ENCODE results near the gene OGT. TPM values are rescaled to one million over a fixed set of nuclear protein-coding genes. Genes with fewer than 3 reads are reported as not detected.

The OGT gene
- total RNA-seq, 1 donor from 2014 or later, result 64.2 TPM

DNA sequence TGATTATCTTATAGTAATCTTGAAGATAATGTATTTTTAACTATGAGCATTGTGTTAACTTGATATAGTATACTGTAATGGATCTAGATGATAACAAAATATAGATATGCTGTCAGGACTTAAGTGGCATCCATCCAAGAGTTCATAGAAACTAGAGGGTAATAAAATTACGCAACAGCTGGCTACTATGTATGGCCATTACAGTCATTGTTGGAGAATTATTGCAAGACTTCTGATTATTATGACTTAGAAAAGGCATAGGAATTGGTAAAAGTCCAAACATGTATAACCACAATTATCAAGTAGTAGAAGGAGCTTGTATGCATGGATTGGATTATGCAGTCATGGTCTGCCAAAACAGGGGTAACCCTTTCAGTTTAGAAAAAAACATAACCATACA, 9.5 kb downstream of the OGT start:
- intact Hi-C loops (cut with DNase I), result no loop called here
- H3K9me3 ChIP-seq, result no peaks in the 10 kb centered on the region
- H3K4me1 ChIP-seq, result peaks cover 0 to 18% of the 10 kb centered on the region in 2 donors
- H3K27me3 ChIP-seq, result no peaks in the 10 kb centered on the region
- H3K4me3 ChIP-seq, result no peak overlapping the region
- TF ChIP-seq, protein P1, sequence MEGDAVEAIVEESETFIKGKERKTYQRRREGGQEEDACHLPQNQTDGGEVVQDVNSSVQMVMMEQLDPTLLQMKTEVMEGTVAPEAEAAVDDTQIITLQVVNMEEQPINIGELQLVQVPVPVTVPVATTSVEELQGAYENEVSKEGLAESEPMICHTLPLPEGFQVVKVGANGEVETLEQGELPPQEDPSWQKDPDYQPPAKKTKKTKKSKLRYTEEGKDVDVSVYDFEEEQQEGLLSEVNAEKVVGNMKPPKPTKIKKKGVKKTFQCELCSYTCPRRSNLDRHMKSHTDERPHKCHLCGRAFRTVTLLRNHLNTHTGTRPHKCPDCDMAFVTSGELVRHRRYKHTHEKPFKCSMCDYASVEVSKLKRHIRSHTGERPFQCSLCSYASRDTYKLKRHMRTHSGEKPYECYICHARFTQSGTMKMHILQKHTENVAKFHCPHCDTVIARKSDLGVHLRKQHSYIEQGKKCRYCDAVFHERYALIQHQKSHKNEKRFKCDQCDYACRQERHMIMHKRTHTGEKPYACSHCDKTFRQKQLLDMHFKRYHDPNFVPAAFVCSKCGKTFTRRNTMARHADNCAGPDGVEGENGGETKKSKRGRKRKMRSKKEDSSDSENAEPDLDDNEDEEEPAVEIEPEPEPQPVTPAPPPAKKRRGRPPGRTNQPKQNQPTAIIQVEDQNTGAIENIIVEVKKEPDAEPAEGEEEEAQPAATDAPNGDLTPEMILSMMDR (IDR thresholded peaks at IDR 0.05), result no peak
- no peak for DNase-seq (ENCODE audit: low spot score in 2 of 2)
- H3K36me3 ChIP-seq, result peaks cover 12 to 13% of the 10 kb centered on the region in 2 donors
- H3K27ac ChIP-seq, result peak overlapping the region; percentile 60 to 74

GRCh38 chrX:71542825-71543224, 9.9 kb downstream of the OGT start:
- no peak for DNase-seq (ENCODE audit: low spot score in 2 of 2)
- Histone ChIP-seq H3K4me1 (peaks cover 0 to 18% of the 10 kb centered on the region in 2 donors), H3K36me3 (peaks cover 13 to 17% of the 10 kb centered on the region in 2 donors), H3K27ac (peak overlapping the region; percentile 60 to 74), H3K9me3 (no peaks in the 10 kb centered on the region), H3K4me3 (no peak overlapping the region), H3K27me3 (no peaks in the 10 kb centered on the region)
- intact Hi-C loops (cut with DNase I), result loop anchor here (1.0 kb wide), 1 partner anchor 11 kb away; no protein-coding TSS in a partner anchor
- TF ChIP-seq, protein P1 (IDR thresholded peaks at IDR 0.05), result no peak

- no peaks in the 10 kb centered on the region for H3K27me3 ChIP-seq
- intact Hi-C loops (cut with DNase I), result loop anchor here (1.0 kb wide), 1 partner anchor 11 kb away; no protein-coding TSS in a partner anchor
- H3K4me1 ChIP-seq, result peaks cover 0 to 18% of the 10 kb centered on the region in 2 donors
- H3K27ac ChIP-seq, result peak overlapping the region; percentile 60 to 74
- no peak for DNase-seq (ENCODE audit: low spot score in 2 of 2)
- H3K4me3 ChIP-seq, result no peak overlapping the region
- H3K36me3 ChIP-seq, result peaks cover 15 to 20% of the 10 kb centered on the region in 2 donors
- TF ChIP-seq, protein P1 (IDR thresholded peaks at IDR 0.05), result no peak
- no peaks in the 10 kb centered on the region for H3K9me3 ChIP-seq
These were observed 10.4 kb downstream of the OGT start for GRCh38 chrX:71543316-71543715.

GRCh38 chrX:71545364-71545763, 12.5 kb downstream of the OGT start:
- no peaks in the 10 kb centered on the region for H3K27me3 ChIP-seq

DNA sequence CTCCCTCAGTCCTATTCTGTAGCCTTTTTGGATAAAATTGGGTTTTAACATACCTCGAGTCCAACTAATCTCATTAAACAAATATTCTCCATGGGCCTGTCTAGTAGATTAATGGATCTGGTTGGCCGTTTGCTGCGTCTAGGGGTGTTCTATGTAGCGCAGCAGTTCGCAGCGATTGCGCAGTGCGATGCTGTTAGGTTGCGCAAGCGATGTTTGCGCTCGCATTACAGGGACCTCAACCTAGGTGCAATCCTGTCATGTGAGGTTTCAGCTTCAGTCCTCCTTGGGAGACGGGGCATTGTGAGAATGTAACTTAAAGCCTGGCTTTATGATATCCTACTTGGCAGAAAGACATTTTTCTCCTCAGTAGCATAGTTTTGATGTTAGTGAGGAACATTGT, 14.0 kb downstream of the OGT start:
- DNase-seq (ENCODE audit: low spot score in 2 of 2), result no peak
- TF ChIP-seq, protein P1 (IDR thresholded peaks at IDR 0.05), result no peak
- intact Hi-C loops (cut with DNase I), result no loop called here
- peaks cover 20 to 21% of the 10 kb centered on the region in 2 donors for H3K36me3 ChIP-seq
- H3K9me3 ChIP-seq, result no peaks in the 10 kb centered on the region
- H3K27me3 ChIP-seq, result no peaks in the 10 kb centered on the region
- H3K4me3 ChIP-seq, result no peak overlapping the region
- no peak overlapping the region for H3K27ac ChIP-seq
- peaks cover 0 to 10% of the 10 kb centered on the region in 2 donors for H3K4me1 ChIP-seq

More at GRCh38 chrX:71545364-71545763, 12.5 kb downstream of the OGT start:
- Histone ChIP-seq H3K4me3 (no peak overlapping the region), H3K4me1 (peaks cover 0 to 14% of the 10 kb centered on the region in 2 donors), H3K36me3 (peaks cover 20% of the 10 kb centered on the region in 2 donors), H3K9me3 (no peaks in the 10 kb centered on the region), H3K27ac (peak overlapping the region in 1 of 2 donors; percentile 32)
- TF ChIP-seq, protein P1 (IDR thresholded peaks at IDR 0.05), result no peak
- intact Hi-C loops (cut with DNase I), result no loop called here
- DNase-seq (ENCODE audit: low spot score in 2 of 2), result no peak

- H3K9me3 ChIP-seq, result no peaks in the 10 kb centered on the region
- TF ChIP-seq, protein P1 (IDR thresholded peaks at IDR 0.05), result no peak
- H3K27ac ChIP-seq, result no peak overlapping the region
- peaks cover 20 to 22% of the 10 kb centered on the region in 2 donors for H3K36me3 ChIP-seq
- peaks cover 0 to 10% of the 10 kb centered on the region in 2 donors for H3K4me1 ChIP-seq
- intact Hi-C loops (cut with DNase I), result no loop called here
- DNase-seq (ENCODE audit: low spot score in 2 of 2), result no peak
- no peak overlapping the region for H3K4me3 ChIP-seq
- H3K27me3 ChIP-seq, result no peaks in the 10 kb centered on the region
These were observed 14.4 kb downstream of the OGT start for GRCh38 chrX:71547339-71547738.
